KG1 (cell line): ENCODE results near the gene TAAR6.
"Not testable (repeated sequence)": the region's sequence is repeated elsewhere in the genome, so short reads cannot be mapped to it uniquely, and the experiment has no call there.

Source experiments
- DNase-seq: peaks from one replicate; lab custom pipeline; 2025; lab: John Stamatoyannopoulos, UW

TAAR6 gene, protein sequence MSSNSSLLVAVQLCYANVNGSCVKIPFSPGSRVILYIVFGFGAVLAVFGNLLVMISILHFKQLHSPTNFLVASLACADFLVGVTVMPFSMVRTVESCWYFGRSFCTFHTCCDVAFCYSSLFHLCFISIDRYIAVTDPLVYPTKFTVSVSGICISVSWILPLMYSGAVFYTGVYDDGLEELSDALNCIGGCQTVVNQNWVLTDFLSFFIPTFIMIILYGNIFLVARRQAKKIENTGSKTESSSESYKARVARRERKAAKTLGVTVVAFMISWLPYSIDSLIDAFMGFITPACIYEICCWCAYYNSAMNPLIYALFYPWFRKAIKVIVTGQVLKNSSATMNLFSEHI

DNA sequence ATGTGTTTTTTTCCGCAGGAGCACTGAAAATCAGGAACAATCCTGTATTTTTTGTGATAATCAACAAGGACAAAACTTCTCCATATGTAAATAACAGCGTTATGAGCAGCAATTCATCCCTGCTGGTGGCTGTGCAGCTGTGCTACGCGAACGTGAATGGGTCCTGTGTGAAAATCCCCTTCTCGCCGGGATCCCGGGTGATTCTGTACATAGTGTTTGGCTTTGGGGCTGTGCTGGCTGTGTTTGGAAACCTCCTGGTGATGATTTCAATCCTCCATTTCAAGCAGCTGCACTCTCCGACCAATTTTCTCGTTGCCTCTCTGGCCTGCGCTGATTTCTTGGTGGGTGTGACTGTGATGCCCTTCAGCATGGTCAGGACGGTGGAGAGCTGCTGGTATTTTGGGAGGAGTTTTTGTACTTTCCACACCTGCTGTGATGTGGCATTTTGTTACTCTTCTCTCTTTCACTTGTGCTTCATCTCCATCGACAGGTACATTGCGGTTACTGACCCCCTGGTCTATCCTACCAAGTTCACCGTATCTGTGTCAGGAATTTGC, at the start of gene TAAR6:
Gene TAAR6, plus strand, starts transcription at position 102 of the 557 bp plus-strand sequence. Its CDS starts 0 bp downstream, at position 102.
- DNase-seq: no peak

DNA sequence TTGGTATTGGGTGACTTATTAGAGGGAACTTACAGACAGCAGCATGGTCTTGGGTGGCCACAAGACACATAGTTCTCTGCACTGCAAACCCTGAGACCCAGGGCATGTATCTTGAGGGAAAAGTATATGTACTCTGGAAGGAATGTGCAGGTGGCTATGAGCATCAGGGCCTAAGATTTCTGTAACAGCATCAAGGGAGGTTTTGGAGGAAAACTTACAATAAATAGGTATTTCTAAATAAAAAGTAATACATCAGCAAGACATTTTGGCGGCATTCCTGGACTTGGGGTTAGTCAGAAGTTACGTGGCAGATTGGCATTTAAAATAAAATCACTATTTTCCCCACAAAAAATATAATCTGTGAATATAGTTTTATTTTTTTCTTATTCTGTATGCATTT, 49.2 kb upstream of the TAAR6 start:
- DNase-seq: no peak

DNA sequence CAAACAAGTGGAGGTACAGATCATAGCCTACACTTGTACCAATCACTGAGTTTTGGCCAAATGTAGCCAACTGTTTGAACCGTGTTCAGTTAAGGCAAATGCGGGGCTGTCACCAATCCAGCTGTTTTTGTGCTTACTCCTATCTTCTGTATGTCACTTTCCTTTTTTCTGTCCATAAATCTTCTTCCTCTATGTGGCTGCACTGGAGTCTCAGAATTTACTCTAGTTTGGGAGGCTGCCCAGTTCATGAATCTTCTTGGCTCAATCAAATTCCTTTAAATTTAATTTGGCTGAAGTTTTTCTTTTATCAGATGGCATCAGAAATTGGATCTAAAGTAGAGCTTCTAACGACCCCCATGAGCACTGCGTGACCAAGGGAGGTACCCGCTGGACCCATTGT, 45.5 kb upstream of the TAAR6 start:
- no peak for DNase-seq

DNA sequence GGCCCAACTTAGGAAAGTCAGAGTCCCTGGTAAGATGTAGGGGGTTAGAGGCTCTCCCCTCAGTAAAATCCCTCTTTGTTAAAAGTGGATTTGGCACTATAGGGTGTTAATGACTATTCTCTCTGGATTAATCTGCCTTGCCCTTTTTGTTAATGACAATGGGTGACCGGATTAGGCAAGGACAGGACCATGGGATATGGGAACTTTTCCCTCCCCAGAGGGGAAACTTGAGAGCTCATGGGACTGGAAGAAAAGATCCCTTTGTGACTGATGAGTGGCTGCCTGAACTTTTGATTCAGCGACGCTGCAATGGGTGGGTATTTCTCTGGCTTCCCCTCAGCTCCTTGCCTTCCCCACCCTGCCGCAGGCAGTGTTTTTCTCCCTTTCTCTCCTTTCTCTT, 44.3 kb upstream of the TAAR6 start:
- no peak for DNase-seq

DNA sequence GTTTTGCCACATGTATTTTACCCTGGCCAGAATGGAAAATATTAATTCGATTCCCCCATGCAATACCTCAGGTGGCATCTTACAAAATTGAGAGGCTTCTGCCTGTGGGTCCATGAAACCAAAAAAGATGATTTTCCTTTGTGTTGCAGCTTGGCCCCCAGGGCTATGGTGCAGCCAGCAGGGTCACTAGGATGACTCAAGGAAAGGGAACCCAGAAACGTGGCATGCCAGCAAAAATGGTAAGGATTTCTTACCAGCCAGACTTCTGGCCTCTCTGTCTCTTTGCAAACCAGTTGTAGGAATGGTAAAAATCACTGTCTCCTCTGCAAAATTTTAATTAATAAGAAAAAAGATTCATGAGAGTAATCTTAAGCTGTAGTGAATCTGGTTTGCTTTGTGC, 43.7 kb upstream of the TAAR6 start:
- DNase-seq: no peak

DNA sequence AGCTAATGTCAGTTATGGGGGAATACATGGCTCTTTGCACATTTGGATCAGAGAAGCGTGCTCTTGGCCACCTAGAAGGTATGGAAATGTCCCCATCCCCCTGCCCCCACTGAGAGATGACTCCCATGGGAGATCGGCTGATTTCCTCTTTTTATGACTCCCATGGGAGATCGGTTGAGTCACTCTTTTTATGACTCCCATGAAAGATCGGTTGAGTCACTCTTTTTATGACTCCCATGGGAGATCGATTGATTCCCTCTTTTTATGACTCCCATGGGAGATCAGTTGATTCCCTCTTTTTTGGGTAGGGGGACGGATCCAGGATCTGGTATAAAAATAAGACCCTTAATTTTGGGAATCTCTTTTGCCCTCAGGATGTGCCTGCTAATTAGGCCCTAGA, 42.3 kb upstream of the TAAR6 start:
- no peak for DNase-seq

DNA sequence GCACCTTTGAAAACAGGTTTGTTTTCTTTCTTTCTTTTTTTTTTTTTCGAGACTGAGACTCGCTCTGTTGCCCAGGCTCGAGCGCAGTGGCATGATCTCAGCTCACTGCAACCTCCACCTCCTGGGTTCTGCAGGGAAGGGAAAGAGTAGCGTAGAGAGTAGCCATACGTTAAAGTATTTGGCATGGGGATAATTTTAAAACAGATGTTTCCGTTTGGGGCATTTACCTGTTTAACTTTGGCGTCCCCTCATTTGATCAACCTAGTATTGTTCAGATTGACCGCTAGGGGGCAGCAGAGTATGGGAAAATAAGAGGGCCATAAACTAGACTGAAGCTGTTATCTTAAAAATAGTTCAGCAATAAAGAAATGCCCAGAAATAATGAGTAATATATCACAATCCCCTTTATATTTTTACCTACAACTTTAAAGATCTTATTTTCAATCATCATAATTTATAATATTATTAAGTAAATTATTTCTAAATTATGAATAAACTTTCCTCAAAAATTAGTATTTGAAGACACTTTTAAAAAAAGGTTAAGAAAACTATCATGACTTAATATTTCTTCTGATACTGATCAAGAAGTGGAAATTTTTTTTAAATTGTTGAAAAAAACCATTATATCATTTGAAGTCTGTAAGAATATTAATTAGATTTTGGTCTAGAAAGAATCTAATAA, 39.7 kb upstream of the TAAR6 start:
- no peak for DNase-seq

DNA sequence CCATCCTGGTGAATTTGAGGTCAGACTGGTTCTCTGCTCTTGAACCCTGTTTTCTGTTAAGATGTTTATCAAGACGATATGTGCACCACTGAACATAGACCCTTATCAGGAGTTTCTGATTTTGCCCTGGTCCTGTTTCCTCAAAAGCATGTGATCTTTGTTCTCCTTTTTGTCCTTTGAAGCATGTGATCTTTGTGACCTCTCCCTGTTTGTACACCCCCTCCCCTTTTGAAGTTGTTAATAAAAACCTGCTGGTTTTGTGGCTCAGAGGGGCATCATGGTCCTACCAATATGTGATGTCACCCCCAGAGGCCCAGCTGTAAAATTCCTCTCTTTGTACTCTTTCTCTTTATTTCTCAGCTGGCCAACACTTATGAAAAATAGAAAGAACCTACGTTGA, 35.6 kb upstream of the TAAR6 start:
- not testable (repeated sequence) for DNase-seq

DNA sequence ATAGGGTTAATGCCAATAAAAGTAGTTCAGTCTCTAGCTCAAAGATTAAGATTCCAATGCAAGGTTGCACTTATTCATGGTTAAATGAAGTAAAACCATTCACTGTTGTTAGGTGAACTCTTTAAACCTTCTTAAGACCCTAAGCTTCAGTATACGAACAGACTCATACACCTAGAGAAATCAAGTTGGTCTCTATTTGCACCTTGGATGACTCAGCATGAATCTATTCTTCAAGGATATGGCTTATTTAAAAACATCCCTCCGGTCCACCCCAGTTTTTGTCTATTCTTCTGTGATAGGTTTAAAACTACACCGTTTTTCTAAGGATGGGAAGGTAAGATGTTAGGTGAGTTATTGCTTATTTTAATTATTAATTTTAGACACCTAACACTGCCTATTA, 33.0 kb upstream of the TAAR6 start:
- no peak for DNase-seq

DNA sequence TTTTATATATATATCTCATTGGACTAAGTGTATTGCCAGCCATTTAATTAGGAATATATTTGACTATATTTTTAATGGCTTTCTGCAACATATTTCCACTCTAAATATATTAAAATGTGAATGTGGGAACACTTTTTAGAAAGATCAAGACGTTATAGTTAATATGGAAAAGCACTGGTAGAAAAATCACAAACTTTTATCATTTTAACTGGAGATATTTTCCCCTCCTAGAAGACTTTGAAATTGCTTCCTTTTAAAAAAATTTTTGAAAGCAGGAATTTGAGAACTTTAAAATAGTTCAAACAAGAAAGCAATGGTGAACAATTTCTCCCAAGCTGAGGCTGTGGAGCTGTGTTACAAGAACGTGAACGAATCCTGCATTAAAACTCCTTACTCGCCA, 32.1 kb upstream of the TAAR6 start, which contains the start of gene TAAR9:
Gene TAAR9, plus strand, starts transcription at position 301 of the 400 bp plus-strand sequence. Its CDS starts 13 bp downstream, at position 314.
- DNase-seq: no peak

DNA sequence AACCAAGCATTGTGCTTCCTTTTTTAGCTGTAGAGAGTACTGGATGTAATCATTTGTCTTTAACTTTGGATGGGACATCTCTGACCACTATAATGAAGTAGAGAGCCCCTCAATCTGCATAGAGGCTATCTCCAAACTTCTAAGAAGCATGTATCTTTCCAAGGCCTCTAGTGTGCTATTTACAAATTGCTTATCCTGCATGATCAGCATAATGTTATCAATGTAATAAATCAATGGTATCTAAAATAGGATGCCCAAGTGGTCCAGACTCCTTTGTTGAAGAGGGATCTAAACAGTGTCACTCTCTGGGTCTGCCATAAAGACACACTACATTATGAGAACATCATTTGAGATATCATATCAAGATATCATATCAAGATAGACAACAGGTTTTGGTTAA, 25.3 kb upstream of the TAAR6 start:
- DNase-seq: no peak

DNA sequence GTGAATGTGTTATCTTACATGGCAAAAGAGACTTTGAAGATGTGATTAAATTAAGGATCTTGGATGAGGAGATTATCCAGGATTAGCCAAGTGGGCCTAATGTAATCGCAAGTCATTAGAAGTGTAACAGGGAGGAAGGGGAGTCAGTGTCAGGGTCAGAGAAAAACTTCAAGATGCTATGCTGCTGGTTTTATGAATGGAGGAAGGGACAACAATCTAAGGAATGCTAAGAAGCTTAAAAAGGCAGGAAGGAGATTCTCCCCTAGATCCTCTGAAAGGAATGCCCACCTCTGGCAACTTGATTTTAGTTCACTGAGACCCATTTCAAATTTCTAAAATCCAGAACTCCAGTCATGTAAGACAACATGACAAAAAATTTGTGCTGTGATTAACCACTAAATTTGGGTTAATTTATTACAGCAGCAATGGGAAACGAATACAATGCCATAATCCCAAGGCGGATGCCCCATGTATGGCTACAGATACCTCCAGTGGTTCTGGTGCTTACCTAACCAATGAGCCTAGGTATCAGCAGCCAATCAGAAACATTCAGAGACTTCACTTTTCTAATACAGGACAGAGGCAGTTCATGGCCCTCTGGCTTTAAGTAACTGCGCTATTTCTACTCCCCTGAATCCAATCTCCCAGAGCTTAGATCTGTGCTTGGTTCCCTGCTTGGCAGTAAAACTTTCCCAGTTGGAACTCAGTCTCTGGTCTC, 21.2 kb upstream of the TAAR6 start:
- DNase-seq: no peak

DNA sequence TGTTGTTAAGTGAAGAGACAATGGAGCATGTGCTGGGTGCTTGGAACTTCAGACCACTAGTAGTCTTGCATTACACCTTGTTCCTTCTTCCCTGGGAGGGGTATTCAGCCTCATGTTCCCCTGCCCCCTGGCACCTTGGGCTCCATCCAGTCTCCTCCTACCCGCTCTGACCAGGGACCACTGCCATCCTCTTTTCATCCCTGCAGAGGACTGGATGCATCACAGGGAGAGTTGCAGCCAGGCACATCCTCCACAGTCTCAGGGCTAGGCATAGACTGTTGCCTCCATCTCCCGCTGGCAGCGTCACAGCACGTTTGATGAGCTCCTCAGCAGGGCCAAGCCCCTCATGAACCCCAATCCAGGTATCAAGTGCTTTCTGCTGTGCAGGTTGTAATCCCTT, 18.9 kb upstream of the TAAR6 start:
- DNase-seq: no peak

DNA sequence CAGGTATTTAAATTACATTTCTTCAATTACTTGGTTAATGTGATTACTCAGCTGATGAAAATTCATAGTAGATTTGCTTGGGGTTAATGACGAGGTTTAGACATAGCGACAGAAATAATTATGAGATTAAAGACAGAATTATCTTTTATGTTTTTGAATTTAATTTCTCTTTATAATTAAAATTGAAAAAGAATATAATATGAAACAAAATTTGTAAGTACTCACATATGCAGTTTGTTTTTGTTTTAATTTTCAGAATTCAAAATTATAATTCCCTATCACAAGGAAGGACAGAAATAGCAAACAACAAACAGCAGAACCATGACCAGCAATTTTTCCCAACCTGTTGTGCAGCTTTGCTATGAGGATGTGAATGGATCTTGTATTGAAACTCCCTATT, 17.8 kb upstream of the TAAR6 start, which contains the start of gene TAAR8:
Gene TAAR8, plus strand, starts transcription at position 301 of the 400 bp plus-strand sequence. Its CDS starts 21 bp downstream, at position 322.
- no peak for DNase-seq

DNA sequence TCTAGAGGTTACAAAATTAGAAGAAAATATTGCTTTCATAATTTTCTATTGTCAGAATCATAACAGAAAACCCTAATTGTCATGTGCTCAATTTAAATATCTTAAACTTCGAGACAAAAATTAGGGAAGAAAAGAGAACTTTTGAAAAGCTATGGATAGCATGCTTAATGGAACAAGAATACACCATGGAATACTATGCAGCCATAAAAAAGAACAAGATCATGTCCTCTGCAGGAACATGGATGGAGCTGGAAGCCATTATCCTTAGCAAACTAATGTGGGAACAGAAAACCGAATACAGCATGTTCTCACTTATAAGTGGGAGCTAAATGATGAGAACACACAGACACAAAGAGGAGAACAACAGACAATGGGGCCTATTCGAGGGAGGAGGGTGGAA, 10.0 kb upstream of the TAAR6 start:
- not testable (repeated sequence) for DNase-seq

DNA sequence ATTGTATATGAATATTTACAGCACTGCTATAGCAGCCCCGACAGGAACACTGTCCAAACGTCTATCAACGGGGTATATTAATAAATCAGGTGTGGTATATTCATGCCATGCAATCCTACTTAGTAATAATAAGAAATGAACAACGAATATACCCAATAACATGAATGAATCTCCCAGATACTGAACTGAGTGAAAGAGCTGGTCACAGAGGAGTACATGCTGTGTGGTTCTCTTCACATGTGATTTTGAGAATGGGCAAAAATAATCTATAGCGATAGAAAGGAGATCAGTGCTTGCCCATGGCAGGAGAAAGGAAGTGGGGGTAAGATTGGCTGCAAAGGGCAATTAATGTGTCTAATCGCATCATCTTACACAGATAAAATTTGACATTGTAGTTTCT, 3.7 kb upstream of the TAAR6 start:
- no peak for DNase-seq

DNA sequence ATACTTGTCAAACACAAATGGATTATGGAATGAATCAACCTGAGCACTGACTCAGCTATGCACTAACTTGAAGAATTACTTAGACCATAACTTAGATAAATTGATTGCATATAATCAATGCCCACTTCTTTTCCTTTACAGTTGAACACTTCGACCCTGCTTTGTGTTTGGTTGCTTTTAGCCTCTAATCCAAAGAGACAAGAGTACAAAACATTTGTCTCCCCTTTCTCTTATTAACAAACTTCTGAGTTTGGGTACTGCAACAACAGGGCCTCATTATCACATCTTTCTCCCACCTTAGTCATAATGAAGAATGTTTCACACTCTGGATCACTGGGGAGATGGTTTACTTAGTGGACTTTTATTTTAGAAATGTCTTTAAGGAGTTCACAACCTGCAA, 2.6 kb upstream of the TAAR6 start:
- DNase-seq: no peak

DNA sequence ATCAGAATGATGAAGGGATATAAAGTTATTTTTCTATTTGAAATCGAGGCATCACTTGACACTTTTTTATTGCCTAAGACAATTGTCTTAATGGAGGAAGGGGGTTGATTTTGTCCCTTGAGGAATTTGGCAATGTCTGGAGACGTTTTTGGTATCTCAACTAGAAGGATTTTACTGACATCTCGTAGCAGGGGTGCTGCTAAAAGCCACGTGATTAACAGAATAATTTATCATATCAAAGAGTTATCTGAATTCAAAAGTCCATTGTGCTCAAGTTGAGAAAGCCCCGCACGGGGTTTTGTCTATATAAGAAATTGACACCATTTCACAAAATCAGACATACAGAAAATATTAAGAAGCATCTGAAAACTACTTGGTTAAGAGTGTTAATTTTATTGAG, 1.5 kb upstream of the TAAR6 start:
- DNase-seq: no peak

DNA sequence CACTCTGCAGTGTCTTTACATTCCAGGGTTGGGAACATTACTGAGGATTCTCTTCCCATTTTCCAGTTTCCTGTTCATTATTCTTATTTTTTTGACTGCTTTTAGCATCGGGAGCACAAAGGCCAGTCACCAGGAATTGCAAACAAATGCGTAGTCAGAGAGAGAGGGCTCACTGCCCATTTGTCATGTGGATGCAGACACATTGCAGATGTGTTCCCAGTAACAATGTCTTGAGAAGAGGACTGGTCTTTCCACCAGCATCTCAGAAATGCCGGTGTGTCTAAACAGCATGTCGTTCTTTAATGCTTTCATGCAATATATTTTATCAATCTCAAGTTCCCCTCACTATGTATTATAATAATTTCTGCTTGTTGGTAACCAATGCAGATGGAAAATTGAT, 952 bp upstream of the TAAR6 start:
- no peak for DNase-seq

DNA sequence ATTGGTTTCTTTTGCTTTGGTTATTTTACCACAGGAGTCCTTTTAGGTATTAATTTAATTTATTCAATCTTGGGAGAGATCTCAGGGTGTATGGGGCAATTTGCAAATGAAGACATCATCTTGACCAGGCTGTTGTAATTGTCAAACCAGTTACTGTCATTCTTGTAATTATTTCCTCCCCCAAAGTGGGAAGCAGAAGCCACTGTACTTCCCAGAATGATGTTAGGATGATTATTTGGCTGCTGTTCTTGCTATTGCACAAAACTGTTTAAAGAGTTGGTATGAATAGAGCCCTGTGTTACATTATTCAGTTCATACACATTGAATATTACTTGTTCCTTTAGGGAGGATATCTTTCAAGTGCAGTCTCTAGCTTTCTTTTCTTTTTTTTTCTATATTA, 1.7 kb downstream of the TAAR6 start:
- no peak for DNase-seq

DNA sequence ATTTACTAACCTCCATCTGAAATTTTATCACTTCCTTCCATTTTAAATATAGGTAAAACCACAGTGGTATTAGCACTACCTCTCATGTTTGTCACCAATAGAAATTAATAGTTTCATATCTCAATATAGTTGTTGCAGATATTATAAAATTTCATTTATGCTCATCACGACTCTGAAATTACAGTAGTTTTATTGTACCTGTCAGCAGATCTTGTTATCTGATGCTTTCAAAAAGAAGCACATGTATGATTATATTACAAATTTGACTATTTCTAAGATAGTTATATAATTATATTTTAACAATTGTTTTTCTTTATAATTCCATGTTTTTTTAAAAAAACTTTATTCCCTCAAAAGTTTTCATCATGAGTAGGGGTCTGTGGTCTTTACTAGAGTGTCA, 14.6 kb downstream of the TAAR6 start:
- DNase-seq: no peak

DNA sequence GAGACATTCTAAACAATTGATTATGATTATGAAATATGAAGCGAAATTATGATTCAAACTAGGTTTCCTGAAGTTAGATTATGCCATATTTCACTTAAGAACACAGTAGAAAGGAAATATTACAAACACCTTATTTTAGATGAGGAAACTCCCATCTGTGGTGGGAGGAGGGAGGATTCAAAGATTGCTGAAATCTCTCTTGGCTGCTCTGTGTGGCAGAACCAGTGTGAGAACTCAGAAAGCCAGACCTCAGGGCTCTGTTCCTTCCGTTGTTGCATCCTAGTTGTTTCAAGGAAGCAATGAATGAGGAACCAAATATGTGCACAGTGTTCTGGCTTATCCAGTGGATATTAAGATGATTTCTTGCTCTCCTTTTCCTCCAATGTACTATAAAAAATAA, 17.3 kb downstream of the TAAR6 start:
- DNase-seq: no peak

DNA sequence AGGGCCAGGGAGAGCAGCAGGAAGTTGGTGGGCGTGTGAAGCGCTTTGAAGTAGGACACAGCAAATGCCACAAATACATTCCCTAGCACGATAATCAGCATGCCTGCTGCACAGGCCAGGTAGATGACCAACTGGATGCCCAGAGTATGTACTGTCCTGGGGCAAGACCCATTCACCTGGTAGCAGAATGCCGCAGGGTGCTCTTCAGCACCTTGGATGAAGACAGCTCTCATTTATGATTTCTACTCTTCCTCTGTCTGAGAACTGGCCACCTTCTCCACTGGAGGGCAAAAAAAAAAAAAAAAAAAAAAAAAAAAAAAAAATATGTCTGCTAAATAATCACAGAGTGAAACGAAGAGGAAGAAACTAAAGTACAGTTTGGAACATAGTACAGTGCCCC, 19.3 kb downstream of the TAAR6 start, which contains the start of gene TAAR5:
Gene TAAR5, minus strand, starts transcription at position 288 of the 400 bp plus-strand sequence. Its CDS starts 55 bp downstream, at position 233.
- DNase-seq: no peak
